GM23248 (cell line): Measurements from ENCODE around the gene MEX3A.

Source experiments
- EZH2 ChIP-seq: fragments of 200-600 bp; sonication (generic); IDR thresholded peaks from 2 replicates; pipeline ENCODE4 v1.6.1; 2018; ENCODE audit warnings: antibody characterized with exemption, mild to moderate bottlenecking; ENCODE audit not compliant: insufficient read depth, poor library complexity, severe bottlenecking
- EZH2phosphoT487 ChIP-seq: fragments of 200-600 bp; sonication (generic); IDR thresholded peaks from 2 replicates; pipeline ENCODE4 v1.6.1; 2018; ENCODE audit warnings: antibody characterized with exemption, moderate library complexity, mild to moderate bottlenecking, low read depth; ENCODE audit not compliant: insufficient read depth

DNA sequence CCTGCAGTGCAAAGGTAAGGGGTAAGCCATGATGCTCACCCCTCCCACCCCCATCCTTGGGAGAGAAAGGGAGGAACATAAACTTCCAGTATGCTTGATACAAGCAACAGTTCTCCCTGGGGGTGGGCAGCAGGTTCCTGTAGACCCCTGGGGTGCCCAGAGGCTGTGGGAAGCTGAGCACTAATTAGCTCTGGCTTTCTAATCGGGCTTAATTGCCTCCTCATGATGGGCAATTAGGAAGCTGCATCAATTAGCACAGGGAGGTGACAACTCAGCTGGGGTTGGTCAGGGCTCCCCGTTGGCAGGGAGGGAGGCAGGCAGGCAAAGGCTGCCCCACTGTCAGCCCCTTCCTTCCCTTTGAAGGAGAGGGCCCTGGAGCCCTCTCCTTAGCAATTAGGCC lies 16.5 kb upstream of the MEX3A start:
- no peak for TF ChIP-seq EZH2
- no peak for TF ChIP-seq EZH2phosphoT487
